ENCODE data around the gene AMPD3.

Gene AMPD3

DNA sequence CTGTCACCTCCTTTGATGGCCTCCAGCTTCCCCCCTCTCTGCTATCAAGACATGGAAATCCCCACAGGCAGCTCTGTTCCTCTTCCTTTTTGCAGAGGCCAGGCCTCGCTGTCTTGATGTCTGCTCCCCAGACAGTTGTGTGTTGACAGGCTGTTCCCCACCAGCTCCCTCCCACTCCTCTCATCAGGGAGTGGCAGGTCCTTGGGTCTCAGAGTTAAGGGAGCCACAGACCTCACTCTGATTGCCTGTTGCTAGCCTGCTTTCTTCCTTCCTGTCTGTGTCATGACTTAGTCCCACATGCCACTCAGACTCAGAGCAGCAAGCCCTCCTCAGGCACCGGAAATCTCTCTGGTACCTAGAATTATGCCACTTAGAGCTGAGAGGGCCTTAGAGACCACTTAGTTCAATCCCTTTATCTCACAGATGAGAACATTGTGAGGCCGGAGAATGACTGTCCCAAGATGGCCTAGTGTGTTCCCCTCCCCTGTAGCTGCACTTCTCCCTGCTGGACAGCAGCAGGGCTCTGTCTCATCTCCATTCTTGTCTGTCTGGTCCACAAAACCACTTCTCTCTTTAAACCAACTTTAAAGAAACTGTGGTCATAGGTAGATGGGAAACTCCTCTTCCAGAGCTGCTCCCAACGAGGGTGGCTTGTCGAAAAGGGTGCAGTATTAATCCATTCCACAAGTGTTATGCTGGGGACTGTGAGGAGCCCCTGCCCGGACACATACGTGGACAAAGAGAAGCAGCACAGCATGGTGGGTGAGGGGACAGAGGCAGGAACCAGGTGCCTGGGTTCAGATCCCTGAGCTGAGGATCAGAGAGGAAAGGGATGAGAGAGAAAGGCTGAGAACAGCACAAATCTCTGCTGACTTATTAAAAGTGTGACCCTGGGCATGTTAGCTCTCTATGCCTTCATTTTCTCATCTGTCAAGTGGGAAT lies 4.2 kb downstream of the AMPD3 start:
- Mint-ChIP-seq H3K4me3 (peak overlapping the region; percentile 90), H3K4me1 (ENCODE audit: low read depth) (peaks cover 44% of the 10 kb centered on the region)
- DNase-seq (ENCODE audit: low spot score): peak; percentile 68

DNA sequence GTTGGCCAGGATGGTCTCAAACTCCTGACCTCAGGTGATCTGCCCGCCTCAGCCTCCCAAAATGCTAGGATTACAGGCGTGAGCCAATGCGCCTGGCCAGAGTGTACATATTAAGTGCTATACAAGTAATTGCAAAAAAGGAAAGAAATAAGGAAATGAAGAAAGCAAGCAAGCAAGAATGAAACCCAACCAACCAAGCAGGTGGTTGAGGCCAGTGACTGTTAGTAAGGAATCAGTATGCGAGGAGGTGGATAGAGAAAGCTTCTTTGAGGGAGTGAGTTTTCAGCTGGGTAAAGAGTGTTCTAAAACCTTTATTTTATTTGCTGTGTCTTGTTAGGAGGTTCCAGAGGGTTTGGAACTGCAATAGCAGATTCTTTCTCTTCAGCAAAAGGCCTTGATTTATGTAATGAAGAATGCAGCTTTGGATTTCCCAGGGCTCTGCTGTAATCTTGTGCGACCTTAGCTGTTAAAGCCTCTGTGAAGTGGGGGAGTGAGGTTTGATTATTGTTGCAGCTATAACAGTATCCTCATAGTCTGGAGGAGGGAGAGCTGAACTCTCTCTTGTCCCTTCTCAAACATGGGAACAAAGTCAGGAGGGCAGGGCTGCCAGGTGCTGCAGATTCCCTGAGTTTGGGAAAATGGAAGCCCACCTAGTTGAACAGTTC lies 5.7 kb downstream of the AMPD3 start:
- Mint-ChIP-seq H3K4me3 (no peak overlapping the region), H3K4me1 (ENCODE audit: low read depth) (peaks cover 33% of the 10 kb centered on the region), H3K9me3 (no peaks in the 10 kb centered on the region), H3K36me3 (ENCODE audit: low read depth) (peaks cover 51% of the 10 kb centered on the region), H3K27ac (peak overlapping the region; percentile 0), H3K27me3 (ENCODE audit: low read depth) (no peaks in the 10 kb centered on the region)
- DNase-seq (ENCODE audit: low spot score): no peak

More for the DNA sequence above, 4.2 kb downstream of the AMPD3 start:
- Mint-ChIP-seq H3K27me3 (ENCODE audit: low read depth) (no peaks in the 10 kb centered on the region), H3K9me3 (no peaks in the 10 kb centered on the region), H3K27ac (peak overlapping the region; percentile 97), H3K36me3 (ENCODE audit: low read depth) (peaks cover 40% of the 10 kb centered on the region)

DNA sequence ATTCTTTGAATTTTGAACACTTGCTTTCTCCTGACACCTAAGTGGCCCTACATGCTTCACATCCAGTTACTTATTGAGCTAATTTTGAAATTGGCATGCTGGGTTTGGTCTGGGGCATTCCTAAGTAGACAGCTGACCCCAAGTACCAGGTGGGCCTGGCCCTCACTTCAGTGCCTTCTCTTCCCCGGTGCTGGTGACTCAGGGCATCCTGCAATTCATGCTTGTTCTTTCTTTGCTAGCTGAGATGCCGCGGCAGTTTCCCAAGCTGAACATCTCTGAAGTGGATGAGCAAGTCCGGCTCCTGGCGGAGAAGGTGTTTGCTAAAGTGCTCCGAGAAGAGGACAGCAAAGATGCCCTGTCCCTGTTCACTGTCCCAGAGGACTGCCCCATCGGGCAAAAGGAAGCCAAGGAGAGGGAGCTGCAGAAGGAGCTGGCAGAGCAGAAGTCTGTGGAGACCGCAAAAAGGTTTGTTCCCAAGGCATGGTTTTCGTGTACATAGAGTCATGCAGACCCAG lies 6.3 kb downstream of the AMPD3 start:
- no peaks in the 10 kb centered on the region for H3K9me3 Mint-ChIP-seq
- no peak overlapping the region for H3K27ac Mint-ChIP-seq
- peaks cover 54% of the 10 kb centered on the region for H3K36me3 Mint-ChIP-seq (ENCODE audit: low read depth)
- no peak for DNase-seq (ENCODE audit: low spot score)
- H3K4me3 Mint-ChIP-seq: no peak overlapping the region
- no peaks in the 10 kb centered on the region for H3K27me3 Mint-ChIP-seq (ENCODE audit: low read depth)
- peaks cover 31% of the 10 kb centered on the region for H3K4me1 Mint-ChIP-seq (ENCODE audit: low read depth)

DNA sequence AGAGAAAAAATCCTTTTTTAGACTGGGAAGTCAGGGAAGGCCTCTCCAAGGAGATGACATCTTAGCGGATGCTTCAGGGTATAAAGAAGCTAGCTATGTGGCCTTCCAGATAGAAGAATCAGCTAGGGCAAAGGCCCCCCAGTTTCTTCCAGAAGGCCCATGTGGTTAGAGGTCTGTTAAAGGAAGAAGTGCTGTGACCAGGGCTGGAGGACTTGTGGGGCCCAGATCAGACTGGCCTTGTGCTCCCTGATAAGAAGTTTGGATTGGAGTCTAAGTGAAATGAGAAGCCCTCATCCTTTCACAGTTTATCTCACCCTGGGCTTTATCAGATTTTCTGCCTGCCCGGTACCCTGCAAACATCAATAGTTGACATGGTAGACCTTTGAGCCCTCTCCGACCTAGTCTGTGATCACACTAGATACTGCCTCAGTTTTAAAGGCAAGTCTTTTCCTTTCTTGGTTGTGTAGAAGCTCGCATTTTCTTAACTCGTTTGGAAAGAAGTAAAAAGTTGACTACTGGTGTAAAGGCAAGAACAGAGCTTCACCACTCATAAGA lies 7.8 kb downstream of the AMPD3 start:
- peaks cover 10% of the 10 kb centered on the region for H3K9me3 Mint-ChIP-seq
- no peak overlapping the region for H3K4me3 Mint-ChIP-seq
- H3K27me3 Mint-ChIP-seq (ENCODE audit: low read depth): no peaks in the 10 kb centered on the region
- H3K36me3 Mint-ChIP-seq (ENCODE audit: low read depth): peaks cover 66% of the 10 kb centered on the region
- H3K4me1 Mint-ChIP-seq (ENCODE audit: low read depth): peaks cover 21% of the 10 kb centered on the region
- no peak for DNase-seq (ENCODE audit: low spot score)
- H3K27ac Mint-ChIP-seq: no peak overlapping the region

DNA sequence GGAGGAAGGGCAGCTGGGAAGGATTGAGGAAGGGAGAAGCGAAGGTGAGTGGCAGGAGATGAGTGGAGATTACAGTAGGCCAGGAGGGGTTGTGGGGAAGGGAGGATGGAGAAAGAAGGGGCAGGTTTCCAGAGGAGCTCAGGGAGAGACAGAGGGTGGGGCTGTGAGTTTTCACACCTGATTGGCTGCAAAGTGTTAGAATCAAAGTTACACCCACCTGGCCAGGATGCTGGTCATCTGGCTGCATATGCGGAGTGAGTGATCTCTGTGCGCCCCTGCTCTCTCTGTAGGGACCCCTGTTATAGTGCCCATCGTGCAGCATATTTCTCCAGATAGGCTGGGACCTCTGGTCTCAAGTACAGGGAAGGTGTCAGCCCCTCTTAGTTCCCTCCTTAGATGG lies 18.3 kb downstream of the AMPD3 start:
- no peak for DNase-seq (ENCODE audit: low spot score)
- no peak overlapping the region for H3K27ac Mint-ChIP-seq

DNA sequence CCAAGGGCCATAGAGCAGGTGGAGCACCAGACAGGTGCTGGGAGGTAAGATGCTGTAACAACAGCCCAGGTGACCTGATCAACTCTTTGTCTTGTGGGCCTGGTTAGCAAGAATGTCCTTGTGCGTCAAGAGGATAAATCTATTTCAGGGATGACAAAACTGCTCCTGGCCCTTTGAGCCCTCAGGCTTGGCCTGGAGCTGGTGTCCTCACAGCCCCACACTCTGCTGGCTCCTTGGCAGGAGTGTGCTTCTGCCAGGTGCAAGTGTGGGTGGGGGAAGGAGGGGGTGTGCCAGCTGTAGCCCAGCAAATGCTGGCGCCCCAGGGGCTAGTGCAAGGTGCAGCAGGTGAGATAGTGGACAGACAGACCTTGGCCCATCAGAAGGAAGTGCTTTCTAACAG lies 19.5 kb downstream of the AMPD3 start:
- H3K36me3 Mint-ChIP-seq (ENCODE audit: low read depth): peaks cover 26% of the 10 kb centered on the region
- H3K4me3 Mint-ChIP-seq: no peak overlapping the region
- H3K27ac Mint-ChIP-seq: no peak overlapping the region
- H3K4me1 Mint-ChIP-seq (ENCODE audit: low read depth): no peaks in the 10 kb centered on the region
- no peak for DNase-seq (ENCODE audit: low spot score)
- peaks cover 9% of the 10 kb centered on the region for H3K9me3 Mint-ChIP-seq
- no peaks in the 10 kb centered on the region for H3K27me3 Mint-ChIP-seq (ENCODE audit: low read depth)

More for the DNA sequence above, 18.3 kb downstream of the AMPD3 start:
- H3K4me1 Mint-ChIP-seq (ENCODE audit: low read depth): no peaks in the 10 kb centered on the region
- H3K9me3 Mint-ChIP-seq: peaks cover 20% of the 10 kb centered on the region
- H3K27me3 Mint-ChIP-seq (ENCODE audit: low read depth): no peaks in the 10 kb centered on the region
- H3K36me3 Mint-ChIP-seq (ENCODE audit: low read depth): peaks cover 31% of the 10 kb centered on the region
- no peak overlapping the region for H3K4me3 Mint-ChIP-seq

DNA sequence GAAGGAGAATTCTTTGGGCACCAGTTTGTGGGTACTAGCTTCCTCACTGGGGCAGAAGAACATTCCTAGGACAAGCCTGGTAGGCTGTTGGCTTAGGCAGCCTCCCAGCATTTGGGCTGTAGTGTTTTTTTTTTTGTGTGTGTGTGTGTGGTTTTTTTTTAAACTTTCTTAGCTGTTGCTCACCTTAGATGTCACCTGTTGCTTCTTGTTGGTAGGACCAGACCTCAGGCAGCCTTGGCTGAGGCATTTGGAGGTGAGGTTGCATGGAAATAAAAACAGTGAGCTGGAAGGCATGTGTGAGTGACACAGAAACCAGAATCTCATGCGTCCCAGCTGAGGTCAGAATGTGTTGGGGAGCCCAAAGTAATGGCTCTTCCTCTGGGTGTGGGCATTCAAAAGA lies 21.3 kb downstream of the AMPD3 start:
- H3K36me3 Mint-ChIP-seq (ENCODE audit: low read depth): peaks cover 25% of the 10 kb centered on the region
- DNase-seq (ENCODE audit: low spot score): no peak
- H3K27ac Mint-ChIP-seq: no peak overlapping the region
- H3K4me1 Mint-ChIP-seq (ENCODE audit: low read depth): no peaks in the 10 kb centered on the region
- H3K27me3 Mint-ChIP-seq (ENCODE audit: low read depth): no peaks in the 10 kb centered on the region
- H3K4me3 Mint-ChIP-seq: no peak overlapping the region
- peaks cover 3% of the 10 kb centered on the region for H3K9me3 Mint-ChIP-seq

DNA sequence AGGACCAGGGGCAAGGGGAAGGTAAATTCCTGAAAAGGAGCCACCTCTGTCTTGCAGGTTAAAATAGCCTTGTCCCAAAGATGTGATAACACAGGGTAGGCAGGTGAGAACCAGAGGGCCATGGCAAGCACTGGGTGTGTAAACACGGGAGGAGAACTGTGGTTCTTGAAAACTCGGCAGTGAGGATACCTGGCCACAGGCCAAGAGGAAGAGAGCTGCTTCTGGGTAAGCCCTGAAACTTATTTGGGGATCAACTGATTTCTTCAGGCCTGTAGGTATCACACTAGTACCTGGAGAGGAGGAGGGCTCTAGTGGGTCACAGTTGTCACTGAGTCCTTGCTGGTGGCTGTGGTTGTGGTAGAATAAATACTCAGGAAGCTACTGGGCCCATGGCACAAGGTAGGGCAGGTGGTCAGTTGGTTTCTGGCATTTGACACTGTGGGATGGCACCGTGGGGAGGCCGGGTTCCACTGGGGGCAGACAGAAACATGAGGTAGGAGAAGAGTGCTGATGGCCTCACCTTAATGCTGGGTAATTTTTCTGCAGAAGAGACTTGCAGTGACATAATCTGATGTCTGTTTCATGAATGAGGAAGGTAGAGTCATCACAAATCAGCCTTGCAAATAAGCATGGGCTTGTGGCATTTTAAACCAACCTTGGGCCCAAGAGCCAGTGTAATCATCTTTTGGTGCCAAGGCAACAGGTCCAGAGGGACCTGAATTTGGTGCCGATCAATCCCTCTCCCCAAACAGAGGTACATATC lies 22.0 kb downstream of the AMPD3 start:
- H3K4me3 Mint-ChIP-seq: no peak overlapping the region

DNA sequence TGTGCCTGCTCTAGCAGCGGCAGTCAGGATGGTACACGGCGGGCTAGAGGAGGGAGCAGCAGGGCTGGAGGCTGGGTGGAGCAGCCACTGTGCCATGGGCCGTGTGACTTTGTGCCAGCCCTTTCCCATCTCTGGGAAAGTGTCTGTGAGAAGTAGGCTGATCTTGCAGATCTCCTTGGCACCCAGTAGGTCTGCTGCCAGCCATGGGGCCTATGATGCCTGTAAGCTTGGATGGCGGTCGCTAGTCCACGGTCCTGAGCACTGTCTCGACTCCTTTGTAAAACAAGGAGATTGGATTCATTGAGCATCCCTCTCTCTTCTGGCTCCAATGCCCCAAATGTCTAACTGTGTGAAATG lies 22.6 kb downstream of the AMPD3 start:
- no peaks in the 10 kb centered on the region for H3K27me3 Mint-ChIP-seq (ENCODE audit: low read depth)
- no peak for DNase-seq (ENCODE audit: low spot score)
- H3K36me3 Mint-ChIP-seq (ENCODE audit: low read depth): peaks cover 24% of the 10 kb centered on the region
- no peak overlapping the region for H3K27ac Mint-ChIP-seq
- no peaks in the 10 kb centered on the region for H3K4me1 Mint-ChIP-seq (ENCODE audit: low read depth)
- H3K9me3 Mint-ChIP-seq: no peaks in the 10 kb centered on the region
- no peak overlapping the region for H3K4me3 Mint-ChIP-seq

More for the DNA sequence above, 22.0 kb downstream of the AMPD3 start:
- no peaks in the 10 kb centered on the region for H3K4me1 Mint-ChIP-seq (ENCODE audit: low read depth)
- H3K27me3 Mint-ChIP-seq (ENCODE audit: low read depth): no peaks in the 10 kb centered on the region
- peaks cover 25% of the 10 kb centered on the region for H3K36me3 Mint-ChIP-seq (ENCODE audit: low read depth)
- H3K27ac Mint-ChIP-seq: peak overlapping the region; percentile 38
- no peaks in the 10 kb centered on the region for H3K9me3 Mint-ChIP-seq
- no peak for DNase-seq (ENCODE audit: low spot score)

DNA sequence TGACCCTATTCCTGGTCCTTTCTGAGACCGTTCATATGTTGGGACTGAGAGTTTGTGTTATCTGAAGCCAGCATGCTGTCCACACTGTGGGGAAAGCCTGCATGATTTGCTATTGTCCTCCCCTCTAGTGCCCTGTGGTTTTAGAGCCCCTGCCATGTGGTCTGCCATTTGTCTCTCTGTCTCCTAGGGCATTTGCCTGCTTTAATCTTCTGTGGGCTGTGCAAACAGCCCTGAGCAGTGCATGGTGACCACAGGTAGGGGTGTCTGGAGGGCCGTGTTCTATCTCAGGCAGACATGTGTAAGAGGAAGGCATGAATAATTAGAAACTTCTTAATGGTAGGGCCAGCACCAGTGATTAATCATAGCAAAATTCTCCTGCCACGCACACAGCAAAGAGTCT lies 23.0 kb downstream of the AMPD3 start:
- H3K4me1 Mint-ChIP-seq (ENCODE audit: low read depth): no peaks in the 10 kb centered on the region
- no peaks in the 10 kb centered on the region for H3K27me3 Mint-ChIP-seq (ENCODE audit: low read depth)
- H3K4me3 Mint-ChIP-seq: no peak overlapping the region
- H3K27ac Mint-ChIP-seq: no peak overlapping the region
- DNase-seq (ENCODE audit: low spot score): no peak
- no peaks in the 10 kb centered on the region for H3K9me3 Mint-ChIP-seq
- H3K36me3 Mint-ChIP-seq (ENCODE audit: low read depth): peaks cover 24% of the 10 kb centered on the region

DNA sequence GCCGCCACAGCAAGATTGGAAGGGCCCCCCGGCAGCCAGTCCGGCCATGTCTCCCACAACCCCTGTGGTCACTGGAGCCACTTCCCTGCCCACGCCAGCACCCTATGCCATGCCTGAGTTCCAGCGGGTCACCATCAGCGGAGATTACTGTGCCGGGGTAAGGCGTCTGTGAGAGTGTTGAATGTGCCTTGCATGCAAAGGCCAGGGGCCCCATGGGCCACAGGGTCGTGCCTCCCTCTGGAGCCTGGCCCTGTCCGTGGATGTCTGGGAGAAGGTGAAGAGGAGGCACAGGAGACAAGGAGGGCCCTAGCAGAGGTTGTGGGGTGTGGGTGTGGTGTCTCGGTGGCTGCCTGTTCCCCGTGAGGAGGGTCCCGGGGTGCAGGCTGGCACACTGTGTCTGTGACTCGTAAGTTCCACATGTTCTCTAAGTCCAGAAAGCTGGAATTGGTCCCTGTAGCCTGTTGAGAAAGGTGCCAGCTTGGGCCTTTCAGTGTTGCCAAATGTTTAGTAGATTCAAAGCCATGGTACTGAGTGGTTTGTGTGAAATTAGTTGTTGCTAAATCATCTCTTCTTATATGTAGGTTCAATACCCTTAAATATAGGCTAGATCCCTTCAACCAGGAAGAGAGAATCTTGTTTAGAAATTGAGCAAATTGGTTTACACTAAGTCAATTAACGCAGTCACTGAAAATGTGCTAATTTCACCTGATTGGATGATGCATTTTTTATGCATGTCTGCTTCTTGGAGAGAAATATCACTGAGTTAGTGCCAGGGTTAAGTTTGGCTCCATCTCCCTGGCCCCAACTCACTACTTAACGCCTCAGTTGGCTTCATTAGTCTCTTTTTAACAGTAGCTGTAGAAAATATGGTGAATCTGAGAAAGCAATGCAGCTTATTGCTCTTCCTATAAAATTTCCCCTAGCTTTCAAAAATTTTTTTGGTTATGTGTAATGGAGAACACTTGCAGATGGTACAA lies 23.8 kb downstream of the AMPD3 start:
- Mint-ChIP-seq H3K4me1 (ENCODE audit: low read depth) (no peaks in the 10 kb centered on the region), H3K27me3 (ENCODE audit: low read depth) (no peaks in the 10 kb centered on the region), H3K36me3 (ENCODE audit: low read depth) (peaks cover 24% of the 10 kb centered on the region), H3K9me3 (no peaks in the 10 kb centered on the region), H3K4me3 (no peak overlapping the region), H3K27ac (no peak overlapping the region)
- DNase-seq (ENCODE audit: low spot score): no peak

DNA sequence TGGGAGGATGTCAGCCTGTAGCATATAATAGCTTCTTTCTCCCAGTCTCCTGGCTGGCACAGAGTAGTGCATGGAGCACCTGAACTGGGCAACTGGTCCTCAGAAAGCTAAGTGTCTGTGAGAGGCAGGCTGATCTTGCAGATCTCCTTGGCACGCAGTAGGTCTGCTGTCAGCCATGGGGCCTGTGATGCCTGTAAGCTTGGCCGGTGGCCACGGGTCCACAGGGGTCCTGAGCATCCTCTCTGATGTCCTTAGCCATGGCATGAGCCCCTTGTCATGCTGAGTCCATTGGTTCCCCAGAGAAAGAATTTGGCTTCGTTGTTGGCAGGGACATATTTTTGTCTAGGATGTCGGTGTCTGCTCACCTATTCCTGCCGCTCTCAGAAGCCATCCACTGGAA lies 25.0 kb downstream of the AMPD3 start:
- no peaks in the 10 kb centered on the region for H3K4me1 Mint-ChIP-seq (ENCODE audit: low read depth)
- no peak overlapping the region for H3K27ac Mint-ChIP-seq
- no peaks in the 10 kb centered on the region for H3K27me3 Mint-ChIP-seq (ENCODE audit: low read depth)
- H3K9me3 Mint-ChIP-seq: no peaks in the 10 kb centered on the region
- no peak overlapping the region for H3K4me3 Mint-ChIP-seq
- DNase-seq (ENCODE audit: low spot score): no peak
- peaks cover 28% of the 10 kb centered on the region for H3K36me3 Mint-ChIP-seq (ENCODE audit: low read depth)

DNA sequence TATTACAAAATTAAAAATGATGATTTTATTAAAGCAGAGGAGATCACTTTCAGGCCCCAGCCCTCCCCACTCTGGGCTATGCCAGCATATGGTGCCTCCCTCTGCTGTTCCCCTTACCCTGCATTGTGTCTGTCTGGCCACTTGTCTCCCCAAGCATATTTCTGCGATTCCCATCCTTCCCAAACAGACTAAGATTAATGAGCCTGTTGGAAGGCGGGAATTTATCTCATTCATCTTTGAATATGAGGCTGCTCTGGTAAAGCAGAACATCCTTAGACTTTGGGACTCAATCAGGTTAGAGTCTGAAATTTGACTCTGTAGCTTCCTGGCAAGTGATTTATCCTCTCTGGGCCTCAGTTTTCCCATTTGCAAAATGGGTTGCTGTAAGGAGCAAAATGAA lies 25.7 kb downstream of the AMPD3 start:
- H3K4me3 Mint-ChIP-seq: no peak overlapping the region
- H3K9me3 Mint-ChIP-seq: no peaks in the 10 kb centered on the region
- no peaks in the 10 kb centered on the region for H3K4me1 Mint-ChIP-seq (ENCODE audit: low read depth)
- H3K36me3 Mint-ChIP-seq (ENCODE audit: low read depth): peaks cover 24% of the 10 kb centered on the region
- no peaks in the 10 kb centered on the region for H3K27me3 Mint-ChIP-seq (ENCODE audit: low read depth)
- peak overlapping the region; percentile 45 for H3K27ac Mint-ChIP-seq
- DNase-seq (ENCODE audit: low spot score): no peak
